Retinal pigment epithelial cell (primary cell): ENCODE data around the gene EVL.

Source experiments
- DNase-seq: peaks from one replicate; pipeline ENCODE4 v3.0.0-alpha.2; 2010; ENCODE audit warnings: low read depth
- H3K4me3 ChIP-seq: 2 replicates; pipeline ENCODE4 v1.5.1; 2011; ENCODE audit warnings: mild to moderate bottlenecking, low read length, control low read depth, moderate library complexity
- TF ChIP-seq, protein P1 (sequence below): conservative IDR thresholded peaks from 2 replicates; pipeline ENCODE4 v1.5.1; 2011; ENCODE audit warnings: low read depth, low read length, control low read depth, inconsistent platforms

EVL gene

DNA sequence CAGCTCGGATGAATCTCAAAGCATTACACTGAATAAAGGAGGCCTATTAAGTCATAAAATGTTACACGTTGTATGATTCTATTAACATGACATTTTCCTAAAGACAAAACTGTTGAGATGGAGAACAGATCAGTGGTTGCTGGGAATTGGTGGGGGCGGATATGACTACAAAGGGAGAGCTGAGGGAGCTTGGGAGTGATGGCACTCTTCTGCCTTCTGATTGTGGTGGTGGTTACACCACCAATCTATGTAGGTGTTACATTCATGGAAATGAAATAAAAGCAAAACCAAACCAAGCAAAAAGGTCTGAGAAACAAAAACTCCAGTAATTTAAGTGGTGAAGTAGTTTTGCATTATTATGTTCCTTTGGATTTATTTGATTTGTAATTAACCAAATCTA lies 16.4 kb upstream of the EVL start:
- no peak for DNase-seq
- no peak overlapping the region for H3K4me3 ChIP-seq
- TF ChIP-seq, protein P1, sequence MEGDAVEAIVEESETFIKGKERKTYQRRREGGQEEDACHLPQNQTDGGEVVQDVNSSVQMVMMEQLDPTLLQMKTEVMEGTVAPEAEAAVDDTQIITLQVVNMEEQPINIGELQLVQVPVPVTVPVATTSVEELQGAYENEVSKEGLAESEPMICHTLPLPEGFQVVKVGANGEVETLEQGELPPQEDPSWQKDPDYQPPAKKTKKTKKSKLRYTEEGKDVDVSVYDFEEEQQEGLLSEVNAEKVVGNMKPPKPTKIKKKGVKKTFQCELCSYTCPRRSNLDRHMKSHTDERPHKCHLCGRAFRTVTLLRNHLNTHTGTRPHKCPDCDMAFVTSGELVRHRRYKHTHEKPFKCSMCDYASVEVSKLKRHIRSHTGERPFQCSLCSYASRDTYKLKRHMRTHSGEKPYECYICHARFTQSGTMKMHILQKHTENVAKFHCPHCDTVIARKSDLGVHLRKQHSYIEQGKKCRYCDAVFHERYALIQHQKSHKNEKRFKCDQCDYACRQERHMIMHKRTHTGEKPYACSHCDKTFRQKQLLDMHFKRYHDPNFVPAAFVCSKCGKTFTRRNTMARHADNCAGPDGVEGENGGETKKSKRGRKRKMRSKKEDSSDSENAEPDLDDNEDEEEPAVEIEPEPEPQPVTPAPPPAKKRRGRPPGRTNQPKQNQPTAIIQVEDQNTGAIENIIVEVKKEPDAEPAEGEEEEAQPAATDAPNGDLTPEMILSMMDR = no peak

DNA sequence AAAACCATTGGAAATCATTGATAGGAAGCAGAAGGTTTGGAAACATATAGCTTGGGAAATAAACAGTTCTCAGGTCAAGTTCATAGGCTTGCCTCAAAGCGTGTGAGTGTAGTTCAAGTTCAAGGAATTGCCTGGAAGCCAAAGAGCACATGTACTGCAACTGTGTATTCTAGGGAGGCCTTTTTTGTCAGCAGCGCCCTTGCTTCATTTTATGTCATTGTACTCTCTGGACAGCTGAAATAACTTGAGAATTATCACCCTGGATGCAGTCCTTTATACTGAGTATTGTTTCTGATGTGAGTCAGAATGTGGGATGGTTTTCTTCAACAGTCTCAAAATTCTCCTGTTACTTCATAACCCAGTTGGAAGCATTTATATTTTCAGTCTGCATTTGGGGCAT lies 16.0 kb upstream of the EVL start:
- TF ChIP-seq, protein P1 = no peak
- H3K4me3 ChIP-seq = no peak overlapping the region
- DNase-seq = no peak

DNA sequence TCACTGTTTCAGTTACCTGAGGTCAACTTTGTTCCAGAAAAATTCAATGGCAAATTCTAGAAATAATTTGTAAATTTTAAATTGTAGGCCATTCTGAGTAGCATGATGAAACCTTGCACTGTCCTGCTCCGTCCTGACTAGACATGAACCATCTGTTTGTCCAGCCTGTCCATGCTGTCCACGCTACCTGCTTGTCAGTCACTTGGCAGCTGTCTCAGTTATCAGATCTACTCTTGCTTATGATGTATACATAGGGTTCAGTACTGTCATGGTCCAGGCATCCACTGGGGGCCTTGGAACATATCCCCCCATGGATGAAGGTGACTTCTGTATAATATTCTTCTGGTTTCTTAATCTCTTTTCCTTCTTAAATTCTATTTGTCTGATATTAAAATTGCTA lies 14.1 kb upstream of the EVL start:
- no peak overlapping the region for H3K4me3 ChIP-seq
- TF ChIP-seq, protein P1 = no peak
- no peak for DNase-seq

DNA sequence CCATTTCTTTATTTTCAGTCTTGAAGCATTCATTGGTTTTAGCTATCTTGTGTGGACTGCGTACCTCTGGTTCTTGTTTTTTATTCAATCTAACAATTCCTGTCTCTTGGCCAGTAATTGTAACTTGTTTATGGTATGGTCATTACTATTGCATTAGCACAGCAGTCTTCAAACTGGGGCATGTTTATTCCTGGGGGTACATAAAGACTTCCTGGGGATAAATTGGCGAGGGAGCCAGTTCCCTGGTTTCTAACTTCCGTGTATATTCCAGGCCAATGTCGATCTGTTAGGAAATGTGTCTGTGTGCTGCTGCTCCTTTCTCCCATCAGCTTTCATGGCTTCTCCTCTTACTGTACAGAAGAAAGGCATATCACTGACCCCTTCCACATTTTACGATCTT lies 13.7 kb upstream of the EVL start:
- DNase-seq = no peak
- no peak overlapping the region for H3K4me3 ChIP-seq
- TF ChIP-seq, protein P1 = no peak

DNA sequence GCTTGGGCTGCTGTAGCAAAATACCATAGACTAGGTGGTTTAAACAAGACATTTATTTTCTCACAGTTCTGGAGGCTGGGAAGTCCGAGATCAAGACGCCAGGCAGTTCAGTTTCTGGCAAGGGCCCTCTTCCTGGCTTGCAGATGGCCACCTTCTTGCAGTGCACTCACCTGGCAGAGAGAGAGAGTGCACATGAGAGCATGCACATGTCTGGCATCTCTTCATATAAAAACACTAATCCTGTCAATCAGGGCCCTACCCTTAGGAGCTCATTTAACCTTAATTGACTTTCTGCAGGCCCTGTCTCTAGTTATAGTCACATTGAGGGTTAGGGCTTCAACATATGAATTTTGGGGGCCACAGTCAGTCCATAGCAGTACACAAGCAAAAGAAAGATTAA lies 12.4 kb upstream of the EVL start:
- TF ChIP-seq, protein P1 = no peak
- no peak overlapping the region for H3K4me3 ChIP-seq
- no peak for DNase-seq

DNA sequence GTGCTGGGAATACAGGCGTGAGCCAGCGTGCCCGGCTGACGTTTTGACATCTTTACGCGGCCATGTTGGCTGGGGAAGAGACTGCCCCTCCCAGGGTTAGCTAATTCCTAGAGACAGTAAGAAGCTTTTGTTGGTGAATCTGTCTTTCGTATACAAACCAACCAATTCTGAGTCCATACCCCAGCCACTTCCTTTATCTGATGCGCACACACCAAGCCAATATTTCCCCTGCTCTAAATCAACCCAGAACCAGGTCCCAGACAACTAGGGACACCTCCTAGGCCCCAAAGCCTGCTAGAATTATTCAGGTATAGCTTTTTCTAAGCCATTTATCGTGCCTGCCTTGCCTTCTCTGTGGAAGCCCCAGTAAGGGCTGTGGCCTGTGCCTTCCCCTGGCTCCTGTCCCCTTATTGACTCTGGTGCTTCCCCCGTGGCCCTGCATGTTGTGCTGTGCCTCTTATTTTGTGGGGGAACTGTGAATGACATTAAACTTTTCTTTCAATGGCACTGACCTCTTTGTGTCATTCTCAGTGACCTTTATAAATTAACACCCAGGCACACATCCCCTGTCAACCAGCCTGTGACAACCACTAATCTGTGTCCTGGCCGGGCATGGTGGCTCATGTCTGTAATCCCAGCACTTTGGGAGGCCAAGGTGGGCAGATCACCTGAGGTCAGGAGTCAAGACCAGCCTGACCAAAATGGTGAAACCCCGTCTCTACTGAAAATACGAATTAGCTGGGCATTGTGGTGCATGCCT lies 10.7 kb upstream of the EVL start:
- H3K4me3 ChIP-seq = no peak overlapping the region
- DNase-seq = no peak
- TF ChIP-seq, protein P1 = no peak

DNA sequence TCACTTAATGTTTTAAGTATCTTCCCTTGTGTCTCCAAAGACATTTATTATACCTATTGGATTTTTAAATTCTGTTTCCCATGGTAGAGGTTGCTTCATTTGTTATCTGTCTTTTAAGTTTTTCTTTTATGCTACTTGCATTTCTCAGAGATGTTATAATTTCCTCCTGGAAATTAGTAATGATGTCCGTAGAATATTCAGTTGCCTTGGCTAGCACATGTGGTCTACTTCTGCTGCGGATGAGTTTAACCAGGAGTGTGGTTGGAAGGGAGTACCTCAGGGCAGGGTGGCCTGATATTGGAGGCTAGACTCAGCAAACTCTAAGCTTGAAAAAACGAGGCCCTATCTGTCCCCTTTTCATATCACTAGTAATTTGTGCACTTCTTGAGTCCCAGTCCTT lies 8.8 kb upstream of the EVL start:
- DNase-seq = no peak
- TF ChIP-seq, protein P1 = no peak
- H3K4me3 ChIP-seq = no peak overlapping the region
